IMR-90 (cell line): ENCODE measurements around the gene NBPF14. TPM values are rescaled to one million over a fixed set of nuclear protein-coding genes. Genes with fewer than 3 reads are reported as not detected.
"Not testable (repeated sequence)": the region's sequence is repeated elsewhere in the genome, so short reads cannot be mapped to it uniquely, and the experiment has no call there.

Source experiments
- ATAC-seq: fragments of 200-7000 bp; cut with Tn5 transposase; 2 replicates; pipeline ENCODE4 v1.9.1; 2020; ENCODE audit warnings: low read depth, mild to moderate bottlenecking, moderate library complexity
- Bru-seq: library from RNA; stranded (reverse); fragments of 400-500 nt; gene quantifications from one replicate; lab custom pipeline; 2021; lab: Mats Ljungman, UMichigan
- BruChase-seq, 2 experiments: library from RNA; stranded (reverse); fragments of 400-500 nt; gene quantifications; one replicate each; lab custom pipeline; 2021; lab: Mats Ljungman, UMichigan
- BruUV-seq: library from RNA; stranded (reverse); fragments of 400-500 nt; replicated peaks from 2 replicates; lab custom pipeline; 2021; lab: Mats Ljungman, UMichigan
- CTCF ChIA-PET: fragments of 300-600 bp; formaldehyde crosslinking; extraction: SDS; loops from one replicate; lab custom pipeline; 2021; ENCODE audit warnings: antibody characterized with exemption; lab: Yijun Ruan, JAX
- POLR2A ChIA-PET: fragments of 300-600 bp; sonication (Branson Sonifier 250); formaldehyde crosslinking; loops from one replicate; lab custom pipeline; 2022; ENCODE audit warnings: antibody characterized with exemption; ENCODE audit not compliant: unreplicated experiment; lab: Charles Lee
- DNase-seq: peaks from one replicate; pipeline ENCODE4 v3.0.0; 2013
- H2AFZ ChIP-seq: replicated peaks from 2 replicates; pipeline ENCODE3; 2013; ENCODE audit warnings: low read length, mild to moderate bottlenecking; ENCODE audit not compliant: poor library complexity
- H2AK5ac ChIP-seq: 2 replicates; pipeline ENCODE4 v1.6.1; 2013; ENCODE audit warnings: low read depth, low read length, inconsistent platforms
- H2AK9ac ChIP-seq: replicated peaks from 2 replicates; pipeline ENCODE3; 2013; ENCODE audit warnings: mild to moderate bottlenecking, low read depth, low read length, moderate library complexity; ENCODE audit not compliant: poor library complexity
- H2BK120ac ChIP-seq: 2 replicates; pipeline ENCODE4 v1.6.1; 2013; ENCODE audit warnings: low read depth, low read length, inconsistent platforms
- H2BK15ac ChIP-seq: 3 replicates; pipeline ENCODE4 v1.6.1; 2013; ENCODE audit warnings: low read depth, low read length, inconsistent platforms
- H2BK20ac ChIP-seq: 2 replicates; pipeline ENCODE4 v1.6.1; 2013; ENCODE audit warnings: low read depth, mild to moderate bottlenecking, inconsistent platforms, low read length, moderate library complexity
- H2BK5ac ChIP-seq: 2 replicates; pipeline ENCODE4 v1.6.1; 2013; ENCODE audit warnings: mild to moderate bottlenecking, low read depth, low read length, inconsistent platforms; ENCODE audit not compliant: poor library complexity, severe bottlenecking
- H3K14ac ChIP-seq: replicated peaks from 2 replicates; pipeline ENCODE4 v1.6.1; 2013; ENCODE audit warnings: low read depth, low read length, inconsistent platforms
- H3K18ac ChIP-seq: 2 replicates; pipeline ENCODE4 v1.6.1; 2013; ENCODE audit warnings: low read depth, low read length, control low read depth
- H3K23ac ChIP-seq: 2 replicates; pipeline ENCODE4 v1.6.1; 2013; ENCODE audit warnings: low read depth, low read length, inconsistent platforms
- H3K27ac ChIP-seq: 2 replicates; pipeline ENCODE4 v1.5.1; 2013; ENCODE audit warnings: mild to moderate bottlenecking, control low read depth, low read length; ENCODE audit not compliant: insufficient read depth
- H3K27me3 ChIP-seq: 2 replicates; pipeline ENCODE4 v1.6.1; 2013; ENCODE audit warnings: low read length; ENCODE audit not compliant: control insufficient read depth, insufficient read depth
- H3K36me3 ChIP-seq: 2 replicates; pipeline ENCODE4 v1.6.1; 2013; ENCODE audit warnings: low read length, mixed read lengths; ENCODE audit not compliant: control insufficient read depth, insufficient read depth
- H3K4ac ChIP-seq: 2 replicates; pipeline ENCODE4 v1.6.1; 2013; ENCODE audit warnings: low read depth, low read length, inconsistent platforms
- H3K4me1 ChIP-seq: 2 replicates; pipeline ENCODE4 v1.6.1; 2013; ENCODE audit warnings: low read length, mixed read lengths; ENCODE audit not compliant: control insufficient read depth, insufficient read depth
- H3K4me2 ChIP-seq: 2 replicates; pipeline ENCODE4 v1.6.1; 2013; ENCODE audit warnings: low read depth, mild to moderate bottlenecking, control low read depth, low read length, moderate library complexity
- H3K4me3 ChIP-seq: 2 replicates; pipeline ENCODE4 v1.5.1; 2013; ENCODE audit warnings: low read depth, mild to moderate bottlenecking, control low read depth, low read length, moderate library complexity; ENCODE audit not compliant: insufficient read depth
- H3K56ac ChIP-seq: 2 replicates; pipeline ENCODE4 v1.6.1; 2013; ENCODE audit warnings: low read length, inconsistent platforms; ENCODE audit not compliant: insufficient read depth; ENCODE audit errors: extremely low read depth
- H3K79me1 ChIP-seq, 2 experiments: 2 replicates each; pipeline ENCODE4 v1.6.1; 2013; ENCODE audit warnings: low read length in 2 of 2, inconsistent platforms in 1 of 2, low read depth in 1 of 2
- H3K9ac ChIP-seq: 2 replicates; pipeline ENCODE4 v1.6.1; 2013; ENCODE audit warnings: low read depth, low read length, control low read depth
- H3K9me1 ChIP-seq: 2 replicates; pipeline ENCODE4 v1.6.1; 2013; ENCODE audit warnings: low read length, inconsistent platforms; ENCODE audit not compliant: insufficient read depth
- H3K9me3 ChIP-seq: 2 replicates; pipeline ENCODE4 v1.6.1; 2013; ENCODE audit warnings: low read length; ENCODE audit not compliant: control insufficient read depth, insufficient read depth
- H4K20me1 ChIP-seq: 2 replicates; pipeline ENCODE4 v1.6.1; 2013; ENCODE audit warnings: low read length, inconsistent platforms; ENCODE audit not compliant: insufficient read depth
- H4K5ac ChIP-seq: 2 replicates; pipeline ENCODE4 v1.6.1; 2013; ENCODE audit warnings: mild to moderate bottlenecking, low read depth, low read length, control low read depth
- H4K8ac ChIP-seq, 2 experiments: 2 replicates each; pipeline ENCODE4 v1.6.1; 2013; ENCODE audit warnings: low read depth in 2 of 2, low read length in 2 of 2, control low read depth in 1 of 2, inconsistent platforms in 1 of 2
- H4K91ac ChIP-seq: 2 replicates; pipeline ENCODE4 v1.6.1; 2013; ENCODE audit warnings: low read depth, low read length, inconsistent platforms; ENCODE audit not compliant: insufficient read depth
- WGBS, 2 experiments: methylation state at CpG; one replicate each; pipeline versions ENCODE4 v1.1.5 to v1.1.7; 2013; ENCODE audit warnings: missing lambda C conversion rate in 2 of 2; ENCODE audit not compliant: insufficient read length in 1 of 2; ENCODE audit errors: extremely low coverage in 2 of 2; 5-methylcytosine and 5-hydroxymethylcytosine counted together
- dilution Hi-C: fragments of 300-500 bp; cut with HindIII; formaldehyde crosslinking; loops from one replicate; pipeline ENCODE4 v1.14.3; 2018; ENCODE audit warnings: low sequenced_read_pairs; ENCODE audit not compliant: unreplicated experiment
- in situ Hi-C: fragments of 300-500 bp; cut with MboI; formaldehyde crosslinking; loops from 3 replicates; pipeline ENCODE4 v1.14.3; 2019; ENCODE audit warnings: low sequenced_read_pairs, inconsistent platforms, mixed read lengths
- intact Hi-C: fragments of 100-400 bp; cut with micrococcal nuclease; formaldehyde crosslinking; loops from 2 replicates; pipeline ENCODE4 v1.10.0; 2022
- long read RNA-seq: library from polyadenylated mRNA; unstranded; transcript quantifications from one replicate; pipeline ENCODE4 v2.0.0, GENCODE V29; 2021; ENCODE audit not compliant: unreplicated experiment
- polyA plus RNA-seq, 3 experiments: library from polyadenylated mRNA; depleted of rRNA; stranded (reverse); fragments of >200 nt; gene quantifications; 2 replicates each; pipeline ENCODE4 v1.2.3, GENCODE V29; 2012; ENCODE audit warnings: low replicate concordance in 1 of 3
- total RNA-seq: library from RNA; depleted of rRNA; stranded (reverse); fragments of >200 nt; gene quantifications from 2 replicates; pipeline ENCODE4 v1.2.3, GENCODE V29; 2012; rRNA removed

Gene NBPF14, protein sequence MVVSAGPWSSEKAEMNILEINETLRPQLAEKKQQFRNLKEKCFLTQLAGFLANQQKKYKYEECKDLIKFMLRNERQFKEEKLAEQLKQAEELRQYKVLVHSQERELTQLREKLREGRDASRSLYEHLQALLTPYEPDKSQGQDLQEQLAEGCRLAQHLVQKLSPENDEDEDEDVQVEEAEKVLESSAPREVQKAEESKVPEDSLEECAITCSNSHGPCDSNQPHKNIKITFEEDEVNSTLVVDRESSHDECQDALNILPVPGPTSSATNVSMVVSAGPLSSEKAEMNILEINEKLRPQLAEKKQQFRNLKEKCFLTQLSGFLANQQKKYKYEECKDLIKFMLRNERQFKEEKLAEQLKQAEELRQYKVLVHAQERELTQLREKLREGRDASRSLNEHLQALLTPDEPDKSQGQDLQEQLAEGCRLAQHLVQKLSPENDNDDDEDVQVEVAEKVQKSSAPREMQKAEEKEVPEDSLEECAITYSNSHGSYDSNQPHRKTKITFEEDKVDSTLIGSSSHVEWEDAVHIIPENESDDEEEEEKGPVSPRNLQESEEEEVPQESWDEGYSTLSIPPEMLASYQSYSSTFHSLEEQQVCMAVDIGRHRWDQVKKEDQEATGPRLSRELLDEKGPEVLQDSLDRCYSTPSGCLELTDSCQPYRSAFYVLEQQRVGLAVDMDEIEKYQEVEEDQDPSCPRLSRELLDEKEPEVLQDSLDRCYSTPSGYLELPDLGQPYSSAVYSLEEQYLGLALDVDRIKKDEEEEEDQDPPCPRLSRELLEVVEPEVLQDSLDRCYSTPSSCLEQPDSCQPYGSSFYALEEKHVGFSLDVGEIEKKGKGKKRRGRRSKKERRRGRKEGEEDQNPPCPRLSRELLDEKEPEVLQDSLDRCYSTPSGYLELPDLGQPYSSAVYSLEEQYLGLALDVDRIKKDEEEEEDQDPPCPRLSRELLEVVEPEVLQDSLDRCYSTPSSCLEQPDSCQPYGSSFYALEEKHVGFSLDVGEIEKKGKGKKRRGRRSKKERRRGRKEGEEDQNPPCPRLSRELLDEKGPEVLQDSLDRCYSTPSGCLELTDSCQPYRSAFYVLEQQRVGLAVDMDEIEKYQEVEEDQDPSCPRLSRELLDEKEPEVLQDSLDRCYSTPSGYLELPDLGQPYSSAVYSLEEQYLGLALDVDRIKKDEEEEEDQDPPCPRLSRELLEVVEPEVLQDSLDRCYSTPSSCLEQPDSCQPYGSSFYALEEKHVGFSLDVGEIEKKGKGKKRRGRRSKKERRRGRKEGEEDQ (N-terminal part only)
- total RNA-seq (24.7 and 43.7 TPM in 2 replicates), polyA plus RNA-seq (2012; rRNA removed) (14.1 and 16.5 TPM in 2 replicates), Bru-seq, nascent RNA (percentile 67 among the genes with signal in this experiment), BruChase-seq, experiment 1, labeled RNA remaining after a 6-hour chase (percentile 56 among the genes with signal in this experiment), BruChase-seq, experiment 2, labeled RNA remaining after a 2-hour chase (percentile 58 among the genes with signal in this experiment)
- polyA plus RNA-seq (2012; cell fraction: cytosol; rRNA removed), result 17.5 and 20.6 TPM in 2 replicates
- 17.4 and 36.1 TPM in 2 replicates for polyA plus RNA-seq (2012; cell fraction: nucleus; rRNA removed; ENCODE audit: low replicate concordance)
- long read RNA-seq, partial matches to known transcripts, result 8 of 16 reads
- long read RNA-seq, other reads (novel, unspliced or antisense), result 8 of 16 reads

DNA sequence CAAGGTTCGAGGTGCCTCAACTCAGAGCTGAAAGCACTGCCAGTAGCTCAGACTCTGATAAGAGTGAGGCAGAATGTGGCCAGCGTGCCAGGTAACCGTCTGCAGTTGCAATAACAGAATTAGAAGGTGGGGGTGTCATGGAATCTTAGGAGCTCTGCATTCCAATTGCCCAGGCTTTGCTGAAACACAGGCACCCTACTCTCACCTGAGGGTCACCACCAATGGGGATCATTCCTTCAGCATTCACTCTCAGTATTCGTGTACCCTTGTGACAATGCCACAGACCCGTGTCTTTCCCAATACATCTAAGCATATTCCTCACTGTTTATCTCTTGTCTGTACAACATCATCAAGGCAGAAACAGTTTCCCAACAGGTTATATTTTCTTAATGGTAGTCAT lies at the start of gene NBPF14:
Gene NBPF14 (minus strand): TSS at position 101 of the 400 bp plus-strand sequence. CDS start 294 bp downstream, outside the sequence.
- H2BK120ac ChIP-seq, H3K27ac ChIP-seq, H3K4ac ChIP-seq, ATAC-seq, BruUV-seq, intact Hi-C loops, H3K4me1 ChIP-seq, H3K9me3 ChIP-seq, H3K79me1 ChIP-seq, CTCF ChIA-PET, H4K5ac ChIP-seq, H3K56ac ChIP-seq, H2BK5ac ChIP-seq, POLR2A ChIA-PET, H2AK5ac ChIP-seq, H2AFZ ChIP-seq, H3K14ac ChIP-seq, H4K20me1 ChIP-seq, H2BK15ac ChIP-seq, H4K91ac ChIP-seq, H4K8ac ChIP-seq, DNase-seq, H3K4me2 ChIP-seq, H2AK9ac ChIP-seq, in situ Hi-C loops, dilution Hi-C loops, H3K9ac ChIP-seq, H3K18ac ChIP-seq, H2BK20ac ChIP-seq, H3K4me3 ChIP-seq, H3K23ac ChIP-seq, H3K27me3 ChIP-seq, H3K9me1 ChIP-seq, H3K36me3 ChIP-seq: not testable (repeated sequence)
- WGBS, 2 experiments, result no CpG with 5 or more reads among the region's 5 CpGs

DNA sequence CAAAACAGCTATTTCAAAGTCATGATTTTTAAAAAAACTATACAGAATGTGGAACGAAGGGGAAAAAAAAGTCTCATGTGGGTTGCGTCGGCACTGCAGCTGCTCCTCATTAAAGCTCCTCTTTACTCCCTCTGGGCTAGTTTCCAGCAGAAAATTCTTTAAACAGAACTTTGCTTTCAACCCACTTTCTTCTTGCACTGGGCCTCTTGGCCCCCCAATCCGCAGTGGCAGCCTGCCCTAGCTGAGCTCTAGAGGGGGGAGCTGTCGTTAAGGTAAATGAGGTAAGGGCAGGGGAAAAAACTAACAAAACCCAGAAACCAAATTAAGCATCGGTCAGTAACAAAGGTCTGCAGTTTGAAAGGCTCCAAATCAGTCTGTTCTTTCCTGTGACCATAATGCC lies 29.6 kb upstream of the NBPF14 start:
- H4K91ac ChIP-seq, BruUV-seq, H2AK5ac ChIP-seq, H2BK20ac ChIP-seq, H2BK120ac ChIP-seq, H2BK15ac ChIP-seq, DNase-seq, POLR2A ChIA-PET, dilution Hi-C loops, H3K56ac ChIP-seq, H3K4me1 ChIP-seq, H3K9me1 ChIP-seq, H3K4me3 ChIP-seq, ATAC-seq, H3K79me1 ChIP-seq, H2AFZ ChIP-seq, H3K36me3 ChIP-seq, in situ Hi-C loops, H4K20me1 ChIP-seq, H4K5ac ChIP-seq, H3K18ac ChIP-seq, H2BK5ac ChIP-seq, H3K23ac ChIP-seq, H2AK9ac ChIP-seq, H3K9me3 ChIP-seq, H3K27ac ChIP-seq, CTCF ChIA-PET, H3K27me3 ChIP-seq, intact Hi-C loops, H3K4ac ChIP-seq, H4K8ac ChIP-seq, H3K4me2 ChIP-seq, H3K9ac ChIP-seq, H3K14ac ChIP-seq: not testable (repeated sequence)
- no CpG with 5 or more reads among the region's 6 CpGs for WGBS, 2 experiments
